H1 (cell line): Measurements from ENCODE around the gene USP7. TPM values are rescaled to one million over a fixed set of nuclear protein-coding genes. Genes with fewer than 3 reads are reported as not detected.

Source experiments
- CTCF ChIA-PET: fragments of 300-600 bp; sonication (Branson Sonifier 250); formaldehyde crosslinking; loops from one replicate; lab custom pipeline; 2021; ENCODE audit not compliant: partially characterized antibody; lab: Charles Lee
- POLR2A ChIA-PET: fragments of 300-600 bp; sonication (Branson Sonifier 250); formaldehyde crosslinking; loops from one replicate; lab custom pipeline; 2021; ENCODE audit warnings: inconsistent platforms; ENCODE audit not compliant: partially characterized antibody; lab: Charles Lee
- DNase-seq, 2 experiments: peaks; one replicate each; pipeline versions ENCODE4 v3.0.0 to v3.0.0-alpha.2; 2010 to 2022; ENCODE audit warnings: low spot score in 2 of 2, low read depth in 1 of 2, mixed read lengths in 1 of 2
- FAIRE-seq: peaks from 2 replicates; lab custom pipeline; 2011; peaks lifted over from hg19 to GRCh38; lab: Jason Lieb, UNC
- H2AFZ ChIP-seq: 2 replicates; pipeline ENCODE4 v1.8.1; 2012; ENCODE audit warnings: low read length, inconsistent platforms
- H2AK5ac ChIP-seq: 2 replicates; pipeline ENCODE4 v1.6.1; 2013; ENCODE audit warnings: low read depth, low read length
- H2BK120ac ChIP-seq: replicated peaks from 2 replicates; pipeline ENCODE3; 2013; ENCODE audit warnings: low read depth, low read length, inconsistent platforms
- H2BK12ac ChIP-seq: 2 replicates; pipeline ENCODE4 v1.6.1; 2013; ENCODE audit warnings: low read depth, low read length
- H2BK15ac ChIP-seq: 2 replicates; pipeline ENCODE4 v1.6.1; 2013; ENCODE audit warnings: low read length
- H2BK20ac ChIP-seq: 2 replicates; pipeline ENCODE4 v1.6.1; 2013; ENCODE audit warnings: low read length
- H2BK5ac ChIP-seq: 2 replicates; pipeline ENCODE4 v1.6.1; 2013; ENCODE audit warnings: low read depth, low read length
- H3K14ac ChIP-seq: 2 replicates; pipeline ENCODE4 v1.6.1; 2013; ENCODE audit warnings: inconsistent platforms; ENCODE audit not compliant: insufficient read length
- H3K18ac ChIP-seq: 2 replicates; pipeline ENCODE4 v1.6.1; 2013; ENCODE audit warnings: low read length; ENCODE audit errors: extremely low read depth
- H3K23ac ChIP-seq: 2 replicates; pipeline ENCODE4 v1.6.1; 2013; ENCODE audit warnings: inconsistent platforms; ENCODE audit not compliant: insufficient read length
- H3K23me2 ChIP-seq: 2 replicates; pipeline ENCODE4 v1.6.1; 2013; ENCODE audit warnings: low read depth, low read length
- H3K27ac ChIP-seq: 2 replicates; pipeline ENCODE4 v1.6.1; 2011; ENCODE audit warnings: low read depth, low read length, inconsistent platforms
- H3K27me3 ChIP-seq, 4 experiments: replicated peaks in 1 of 4; 1 replicate in 1 of 4; 2 replicates in 3 of 4; pipeline versions ENCODE4 v1.6.1 to v1.8.1; 2011 to 2013; ENCODE audit warnings: low read length in 3 of 4, mild to moderate bottlenecking in 3 of 4, inconsistent platforms in 2 of 4, mixed read lengths in 2 of 4, moderate library complexity in 1 of 4; ENCODE audit not compliant: control insufficient read depth in 3 of 4, insufficient read depth in 3 of 4; ENCODE audit errors: extremely low read depth in 1 of 4
- H3K36me3 ChIP-seq, 4 experiments: 2 replicates each; pipeline versions ENCODE4 v1.6.1 to v1.8.1; 2011 to 2013; ENCODE audit warnings: mild to moderate bottlenecking in 4 of 4, low read length in 3 of 4, moderate library complexity in 2 of 4, control low read depth in 1 of 4, inconsistent platforms in 1 of 4; ENCODE audit not compliant: insufficient read depth in 4 of 4, control insufficient read depth in 2 of 4
- H3K4ac ChIP-seq: replicated peaks from 2 replicates; pipeline ENCODE3; 2013; ENCODE audit warnings: low read length, low read depth, mixed read lengths, inconsistent platforms; ENCODE audit not compliant: insufficient read length
- H3K4me1 ChIP-seq, 4 experiments: replicated peaks in 1 of 4; 1 replicate in 1 of 4; 2 replicates in 3 of 4; pipeline versions ENCODE4 v1.6.1 to v1.8.1; 2011 to 2013; ENCODE audit warnings: low read length in 3 of 4, inconsistent platforms in 2 of 4, mixed read lengths in 1 of 4; ENCODE audit not compliant: insufficient read depth in 4 of 4, control insufficient read depth in 3 of 4
- H3K4me2 ChIP-seq, 2 experiments: 2 replicates each; pipeline versions ENCODE4 v1.6.1 to v1.8.1; 2011 to 2013; ENCODE audit warnings: low read depth in 2 of 2, low read length in 2 of 2, control low read depth in 1 of 2, inconsistent platforms in 1 of 2, mild to moderate bottlenecking in 1 of 2; ENCODE audit not compliant: insufficient read depth in 1 of 2
- H3K4me3 ChIP-seq, 4 experiments: fragments of 200-600, 300-600 bp in 1 of 4; sonication (generic), shearing (Covaris generic), sonication (Bioruptor Twin) in 1 of 4; 2 replicates each; pipeline versions ENCODE4 v1.5.1 to v1.8.1; 2011 to 2016; ENCODE audit warnings: low read length in 4 of 4, low read depth in 3 of 4, control low read depth in 2 of 4, inconsistent platforms in 2 of 4, mild to moderate bottlenecking in 2 of 4, mixed read lengths in 1 of 4, moderate library complexity in 1 of 4; ENCODE audit not compliant: insufficient read depth in 2 of 4; ENCODE audit errors: extremely low read depth in 1 of 4
- H3K56ac ChIP-seq: replicated peaks from 2 replicates; pipeline ENCODE3; 2013; ENCODE audit warnings: low read depth, mild to moderate bottlenecking, mixed read lengths, low read length, inconsistent platforms; ENCODE audit not compliant: insufficient read length
- H3K79me1 ChIP-seq: 2 replicates; pipeline ENCODE4 v1.6.1; 2013; ENCODE audit warnings: low read depth, low read length, control low read depth
- H3K79me2 ChIP-seq, 2 experiments: 2 replicates each; pipeline versions ENCODE4 v1.6.1 to v1.8.1; 2012 to 2013; ENCODE audit warnings: low read length in 2 of 2, mild to moderate bottlenecking in 2 of 2, inconsistent platforms in 1 of 2; ENCODE audit not compliant: insufficient read depth in 2 of 2, control insufficient read depth in 1 of 2
- H3K9ac ChIP-seq, 4 experiments: replicated peaks in 1 of 4; 1 replicate in 1 of 4; 2 replicates in 3 of 4; pipeline versions ENCODE4 v1.6.1 to v1.8.1; 2011 to 2013; ENCODE audit warnings: low read depth in 3 of 4, low read length in 3 of 4, control low read depth in 2 of 4, mild to moderate bottlenecking in 2 of 4, moderate library complexity in 2 of 4, inconsistent platforms in 1 of 4; ENCODE audit errors: extremely low read depth in 1 of 4
- H3K9me3 ChIP-seq, 2 experiments: 2 replicates each; pipeline versions ENCODE4 v1.6.1 to v1.8.1; 2012 to 2013; ENCODE audit warnings: mild to moderate bottlenecking in 2 of 2, moderate library complexity in 2 of 2, control low read depth in 1 of 2, inconsistent platforms in 1 of 2, low read depth in 1 of 2, low read length in 1 of 2, mixed read lengths in 1 of 2; ENCODE audit not compliant: insufficient read depth in 2 of 2
- H4K20me1 ChIP-seq, 2 experiments: replicated peaks in 1 of 2; 2 replicates each; pipeline versions ENCODE3 to v1.8.1; 2011 to 2013; ENCODE audit warnings: inconsistent platforms in 2 of 2, low read length in 2 of 2, mild to moderate bottlenecking in 1 of 2; ENCODE audit not compliant: insufficient read depth in 2 of 2, control insufficient read depth in 1 of 2
- H4K5ac ChIP-seq: 2 replicates; pipeline ENCODE4 v1.6.1; 2013; ENCODE audit warnings: low read length, low read depth, mixed read lengths, inconsistent platforms; ENCODE audit not compliant: insufficient read length
- H4K8ac ChIP-seq: 2 replicates; pipeline ENCODE4 v1.8.0; 2013; ENCODE audit warnings: mild to moderate bottlenecking, moderate library complexity, low read length, inconsistent platforms; ENCODE audit not compliant: insufficient read depth; ENCODE audit errors: extremely low read depth
- H4K91ac ChIP-seq: replicated peaks from 2 replicates; pipeline ENCODE3; 2013; ENCODE audit warnings: low read length, mixed read lengths, inconsistent platforms; ENCODE audit not compliant: insufficient read length
- CTBP2 ChIP-seq: IDR thresholded peaks from 2 replicates; pipeline ENCODE4 v1.7.0; 2011; ENCODE audit warnings: borderline replicate concordance, mild to moderate bottlenecking, moderate library complexity, mixed read lengths, low read length; ENCODE audit not compliant: insufficient read depth, insufficient read length
- HDAC2 ChIP-seq, 2 experiments: fragments of 300-600 bp in 1 of 2; sonication (generic) in 1 of 2; IDR thresholded peaks; 2 replicates each; pipeline ENCODE4 v1.6.1; 2011 to 2012; ENCODE audit warnings: low read depth in 2 of 2, low read length in 2 of 2, mild to moderate bottlenecking in 2 of 2, moderate library complexity in 2 of 2, borderline replicate concordance in 1 of 2, inconsistent platforms in 1 of 2
- KDM1A ChIP-seq: fragments of 200-600, 300-600 bp; sonication (generic); IDR thresholded peaks from 2 replicates; pipeline ENCODE4 v1.7.1; 2016; ENCODE audit warnings: mild to moderate bottlenecking, low read length, borderline replicate concordance
- POLR2A ChIP-seq, 2 experiments: IDR thresholded peaks; 1 replicate in 1 of 2; 2 replicates in 1 of 2; pipeline ENCODE4 v1.6.1; 2011; ENCODE audit warnings: low read depth in 2 of 2, low read length in 2 of 2, mild to moderate bottlenecking in 2 of 2; ENCODE audit errors: control extremely low read depth in 1 of 2
- SIN3A ChIP-seq, 2 experiments: IDR thresholded peaks in 1 of 2; conservative IDR thresholded peaks in 1 of 2; 2 replicates each; pipeline ENCODE4 v1.6.1; 2011 to 2012; ENCODE audit warnings: low read length in 2 of 2, improper control_type of control experiment in 1 of 2, low read depth in 1 of 2, mild to moderate bottlenecking in 1 of 2
- WGBS, 2 experiments: shearing (Covaris generic) in 1 of 2; methylation state at CpG; one replicate each; pipeline versions ENCODE4 v1.1.6 to v1.1.7; 2013 to 2015; ENCODE audit warnings: low lambda C conversion rate in 2 of 2, mixed read lengths in 2 of 2, inconsistent platforms in 1 of 2, low coverage in 1 of 2, missing lambda C conversion rate in 1 of 2; ENCODE audit not compliant: insufficient replicate concordance in 2 of 2, insufficient coverage in 1 of 2, insufficient read length in 1 of 2; ENCODE audit errors: extremely low coverage in 1 of 2, missing lambda C conversion rate in 1 of 2; 5-methylcytosine and 5-hydroxymethylcytosine counted together
- polyA plus RNA-seq, 7 experiments: library from polyadenylated mRNA; depleted of rRNA in 3 of 7; stranded (reverse) in 5 of 7; unstranded in 2 of 7; fragments of >200 nt in 5 of 7; fragments of 200-250 nt in 2 of 7; gene quantifications; 1 replicate in 5 of 7; 2 replicates in 1 of 7; 4 replicates in 1 of 7; pipeline versions ENCODE4 v1.2.1 to v1.2.3, GENCODE V29; 2011 to 2013; ENCODE audit warnings: missing spikeins in 2 of 7, mixed read lengths in 2 of 7
- total RNA-seq: library from RNA; stranded (reverse); fragmentation: NEBNext Ultra II Directional; extraction: Animal tissue kit (Norgen Biotek cat#: 25700); gene quantifications from 2 replicates; pipeline ENCODE4 v1.2.1, GENCODE V29; 2021

USP7 gene
- total and polyA plus RNA-seq, 2 of the 8 experiments (the other 6 are each of a cell fraction or from before 2014, with no cell fraction given): 21.3 to 211 TPM

DNA sequence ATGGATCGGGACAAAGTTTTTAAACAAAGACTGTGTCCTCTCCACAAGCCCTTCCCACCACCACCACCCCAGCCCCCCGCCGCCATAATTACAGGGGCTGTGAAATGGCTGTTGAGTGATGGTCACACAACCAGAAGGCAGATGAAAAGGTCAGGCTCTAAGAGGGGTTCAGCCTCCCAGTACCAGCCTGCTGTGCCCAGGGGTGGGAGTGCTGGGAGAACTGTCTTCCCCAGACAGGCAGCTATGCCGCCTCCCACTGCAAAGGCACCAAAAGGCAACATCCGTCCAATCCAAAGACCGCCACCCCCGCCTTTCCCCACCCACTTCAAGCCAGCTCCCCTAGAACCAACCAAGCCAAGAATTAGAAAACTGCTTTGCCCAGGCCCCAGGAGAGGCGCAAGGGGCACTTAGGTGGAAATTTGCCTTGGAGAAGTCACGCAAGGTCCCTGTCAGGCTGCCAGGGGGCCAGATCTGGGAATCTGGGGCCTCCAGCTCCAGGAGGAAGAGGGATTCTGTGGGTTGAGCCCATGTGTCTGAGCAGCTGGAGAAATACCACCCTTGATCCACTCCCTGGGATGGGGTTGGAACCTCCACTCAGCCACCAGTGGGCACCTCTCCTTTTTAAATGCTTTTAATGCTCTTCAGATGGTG, 109.3 kb downstream of the USP7 start:
- H3K4me1 ChIP-seq: peaks cover 0 to 20% (median 6%) of the 10 kb centered on the region in 4 experiments; a peak in 6 of 7 replicates
- no peaks in the 10 kb centered on the region for H3K23me2 ChIP-seq
- no peak for TF ChIP-seq HDAC2 (IDR thresholded peaks at IDR 0.05; ENCODE audit: borderline replicate concordance in 1 of 2, low read depth in 2 of 2, low read length in 2 of 2)
- peak; percentile 19 to 40; a peak in 1 of 3 replicates for TF ChIP-seq POLR2A (IDR thresholded peaks at IDR 0.05; ENCODE audit: control extremely low read depth in 1 of 2, low read depth in 2 of 2, low read length in 2 of 2)
- TF ChIP-seq CTBP2: no peak
- TF ChIP-seq SIN3A (conservative IDR thresholded peaks at IDR 0.05 in 1 of 2, IDR thresholded peaks at IDR 0.05 in 1 of 2; ENCODE audit: low read depth in 1 of 2, low read length in 2 of 2): no peak
- no peak for TF ChIP-seq KDM1A
- TF ChIP-seq, all 59 proteins: peak for 1
- Histone ChIP-seq H3K23ac (no peak overlapping the region), H4K5ac (no peak overlapping the region), H3K27me3 (no peaks in the 10 kb centered on the region), H3K14ac (no peak overlapping the region), H3K79me2 (peaks cover 0 to 17% of the 10 kb centered on the region in 2 experiments; a peak in 2 of 4 replicates), H3K27ac (no peak overlapping the region), H3K18ac (no peak overlapping the region), H3K36me3 (peaks cover 35 to 91% (median 49%) of the 10 kb centered on the region in 4 experiments), H2BK12ac (no peak overlapping the region), H4K20me1 (peaks cover 20 to 27% of the 10 kb centered on the region in 2 experiments), H3K9ac (no peak overlapping the region), H2AFZ (no peak overlapping the region), H4K91ac (no peak overlapping the region), H2BK20ac (no peak overlapping the region), H3K4me3 (no peak overlapping the region), H2BK15ac (no peak overlapping the region), H3K9me3 (no peaks in the 10 kb centered on the region), H3K4me2 (no peak overlapping the region), H4K8ac (no peak overlapping the region), H2BK120ac (no peak overlapping the region), H2BK5ac (no peak overlapping the region), H2AK5ac (no peak overlapping the region), H3K4ac (no peak overlapping the region), H3K79me1 (peaks cover 17% of the 10 kb centered on the region), H3K56ac (no peak overlapping the region)
- ChIA-PET POLR2A (interaction anchor here (0.9 to 24.4 kb wide), 7 partner anchors 12 to 189 kb away, joined by 3 to 456 read pairs (median 3); partner anchors contain the start of genes CARHSP1 and LITAFD), CTCF (interaction anchor here (0.6 to 8.8 kb wide), 9 partner anchors 13 to 191 kb away, joined by 3 to 90 read pairs (median 3); partner anchors contain the start of gene CARHSP1)
- WGBS, 2 experiments: 93% methylated on average over 9 of the region's 9 CpGs; no CpG with 5 or more reads in 1 of the 2 experiments
- FAIRE-seq: no peak
- no peak for DNase-seq
